ENCODE data around the gene ZBTB48. TPM values are rescaled to one million over a fixed set of nuclear protein-coding genes. Genes with fewer than 3 reads are reported as not detected.
A peak's percentile ranks its signal among the peaks of the same experiment; 100 is the strongest.

Gene ZBTB48
- total RNA-seq, 4 donors from 2014 or later, result 9.3 to 14.5 (median 11.3) TPM

- no peak overlapping the region for H3K4me3 ChIP-seq
- in situ Hi-C loops (cut with MboI; ENCODE audit: low sequenced_read_pairs in 4 of 4), result no loop called here
- H3K27me3 ChIP-seq, result no peaks in the 10 kb centered on the region
- H3K9me3 ChIP-seq, result no peaks in the 10 kb centered on the region
- DNase-seq (no peak), ATAC-seq (no peak)
- intact Hi-C loops (cut with DNase I; ENCODE audit: low total_unique reads), result no loop called here
- peaks cover 0 to 83% of the 10 kb centered on the region in 2 donors for H3K36me3 ChIP-seq
- H3K4me1 ChIP-seq, result no peaks in the 10 kb centered on the region
- TF ChIP-seq POLR2A (IDR thresholded peaks at IDR 0.05) (no peak), CTCF (IDR thresholded peaks at IDR 0.05 in 4 of 5, conservative IDR thresholded peaks at IDR 0.05 in 1 of 5) (no peak)
- H3K27ac ChIP-seq, result peak overlapping the region in 1 of 4 donors; percentile 10
Measured at GRCh38 chr1:6545276-6546112, 34.3 kb upstream of the ZBTB48 start.

GRCh38 chr1:6546326-6546725 lies 33.5 kb upstream of the ZBTB48 start:
- TF ChIP-seq CTCF (IDR thresholded peaks at IDR 0.05 in 4 of 5, conservative IDR thresholded peaks at IDR 0.05 in 1 of 5) (no peak), POLR2A (IDR thresholded peaks at IDR 0.05) (no peak)
- Histone ChIP-seq H3K27ac (peak overlapping the region in 1 of 4 donors; percentile 10), H3K9me3 (no peaks in the 10 kb centered on the region), H3K4me1 (no peaks in the 10 kb centered on the region), H3K4me3 (no peak overlapping the region), H3K36me3 (peaks cover 0 to 76% of the 10 kb centered on the region in 2 donors), H3K27me3 (no peaks in the 10 kb centered on the region)
- intact Hi-C loops (cut with DNase I; ENCODE audit: low total_unique reads), result no loop called here
- DNase-seq (no peak), ATAC-seq (no peak)
- in situ Hi-C loops (cut with MboI; ENCODE audit: low sequenced_read_pairs in 4 of 4), result no loop called here

- DNase-seq (no peak), ATAC-seq (no peak)
- no peak overlapping the region for H3K4me3 ChIP-seq
- peak overlapping the region in 1 of 4 donors; percentile 22 for H3K27ac ChIP-seq
- no peaks in the 10 kb centered on the region for H3K27me3 ChIP-seq
- in situ Hi-C loops (cut with MboI; ENCODE audit: low sequenced_read_pairs in 4 of 4) (no loop called here), intact Hi-C loops (cut with DNase I; ENCODE audit: low total_unique reads) (no loop called here)
- no peak for TF ChIP-seq CTCF (IDR thresholded peaks at IDR 0.05 in 4 of 5, conservative IDR thresholded peaks at IDR 0.05 in 1 of 5)
- no peak for TF ChIP-seq POLR2A (IDR thresholded peaks at IDR 0.05)
- peaks cover 0 to 68% of the 10 kb centered on the region in 2 donors for H3K36me3 ChIP-seq
- H3K4me1 ChIP-seq, result no peaks in the 10 kb centered on the region
- H3K9me3 ChIP-seq, result no peaks in the 10 kb centered on the region
Measured at GRCh38 chr1:6547301-6547700, 32.5 kb upstream of the ZBTB48 start.

- H3K9me3 ChIP-seq, result no peaks in the 10 kb centered on the region
- peak; percentile 84 to 91 for DNase-seq
- H3K36me3 ChIP-seq, result peaks cover 0 to 12% of the 10 kb centered on the region in 2 donors
- H3K4me1 ChIP-seq, result peaks cover 21 to 24% of the 10 kb centered on the region in 2 donors
- no peaks in the 10 kb centered on the region for H3K27me3 ChIP-seq
- H3K27ac ChIP-seq, result peak within 1 kb of the TSS; percentile 69 to 95 (median 79)
- TF ChIP-seq CTCF (IDR thresholded peaks at IDR 0.05 in 4 of 5, conservative IDR thresholded peaks at IDR 0.05 in 1 of 5), result peak; percentile 95 to 99 (median 97)
- TF ChIP-seq POLR2A (IDR thresholded peaks at IDR 0.05), result peak; percentile 39 to 40
- intact Hi-C loops (cut with DNase I; ENCODE audit: low total_unique reads), result loop anchor here (1.0 to 5.0 kb wide), 6 partner anchors 25 to 663 kb away; partner anchors contain the start of genes DNAJC11, ICMT and ZBTB48
- H3K4me3 ChIP-seq, result peak within 1 kb of the TSS; percentile 75 to 100 (median 96)
- in situ Hi-C loops (cut with MboI; ENCODE audit: low sequenced_read_pairs in 4 of 4), result loop anchor here in 2 of 4 donors (5.0 to 10.0 kb wide), 3 partner anchors 83 to 141 kb away; no protein-coding TSS in a partner anchor
- ATAC-seq, result peak; percentile 94
Measured at GRCh38 chr1:6554031-6554906, 25.5 kb upstream of the ZBTB48 start, which contains the start of gene NOL9. NOL9 (minus strand) TSS chr1:6554513; CDS start chr1:6554502, 11 bp downstream.
